ENCODE results near the gene LIPA. TPM values are rescaled to one million over a fixed set of nuclear protein-coding genes. Genes with fewer than 3 reads are reported as not detected.
A peak's percentile ranks its signal among the peaks of the same experiment; 100 is the strongest.

The LIPA gene
- total RNA-seq, 1 experiment from 2014 or later, result 47.3 TPM

GRCh38 chr10:89224739-89225443 lies 26.7 kb downstream of the LIPA start:
- Mint-ChIP-seq H3K36me3 (peaks cover 47% of the 10 kb centered on the region), H3K9me3 (peaks cover 29% of the 10 kb centered on the region), H3K27me3 (ENCODE audit: low read depth) (no peaks in the 10 kb centered on the region), H3K4me3 (no peak overlapping the region), H3K4me1 (peaks cover 32% of the 10 kb centered on the region), H3K27ac (peak overlapping the region; percentile 48; the same call in 1 of the 2 replicates)
- ChIA-PET CTCF (interaction anchor here (1.5 kb wide), 1 partner anchor 496 kb away, joined by 4 read pairs; no protein-coding TSS in a partner anchor), POLR2A (no interaction called here)
- ATAC-seq (no peak), DNase-seq (ENCODE audit: low spot score) (no peak)
- no peak for TF ChIP-seq TCF7 (CRISPR knock-in tag; IDR thresholded peaks at IDR 0.05; ENCODE audit: low read depth)
- no peak for TF ChIP-seq ZNF138 (CRISPR knock-in tag; conservative IDR thresholded peaks at IDR 0.05)
- TF ChIP-seq SMAD4 (CRISPR knock-in tag; IDR thresholded peaks at IDR 0.05), result no peak
- no peak for TF ChIP-seq FOXK1 (CRISPR knock-in tag; IDR thresholded peaks at IDR 0.05)
- no peak for TF ChIP-seq NR1H2 (CRISPR knock-in tag; IDR thresholded peaks at IDR 0.05)
- TF ChIP-seq PREB (CRISPR knock-in tag; IDR thresholded peaks at IDR 0.05; ENCODE audit: borderline replicate concordance), result no peak
- TF ChIP-seq ELF4 (CRISPR knock-in tag; IDR thresholded peaks at IDR 0.05; ENCODE audit: low read depth), result no peak
- TF ChIP-seq ATF1 (CRISPR knock-in tag; IDR thresholded peaks at IDR 0.05), result no peak
- TF ChIP-seq OVOL2 (CRISPR knock-in tag; IDR thresholded peaks at IDR 0.05; ENCODE audit: borderline replicate concordance), result no peak
- TF ChIP-seq MXD4 (CRISPR knock-in tag; IDR thresholded peaks at IDR 0.05; ENCODE audit: borderline replicate concordance), result no peak
- no peak for TF ChIP-seq E2F5 (CRISPR knock-in tag; IDR thresholded peaks at IDR 0.05)
- no peak for TF ChIP-seq SOX15 (CRISPR knock-in tag; IDR thresholded peaks at IDR 0.05)
- TF ChIP-seq TEAD1 (CRISPR knock-in tag; IDR thresholded peaks at IDR 0.05), result no peak
- TF ChIP-seq ATF6 (CRISPR knock-in tag; IDR thresholded peaks at IDR 0.05), result no peak
- TF ChIP-seq ZBTB21 (CRISPR knock-in tag; IDR thresholded peaks at IDR 0.05; ENCODE audit: borderline replicate concordance), result no peak
- TF ChIP-seq, protein P1, sequence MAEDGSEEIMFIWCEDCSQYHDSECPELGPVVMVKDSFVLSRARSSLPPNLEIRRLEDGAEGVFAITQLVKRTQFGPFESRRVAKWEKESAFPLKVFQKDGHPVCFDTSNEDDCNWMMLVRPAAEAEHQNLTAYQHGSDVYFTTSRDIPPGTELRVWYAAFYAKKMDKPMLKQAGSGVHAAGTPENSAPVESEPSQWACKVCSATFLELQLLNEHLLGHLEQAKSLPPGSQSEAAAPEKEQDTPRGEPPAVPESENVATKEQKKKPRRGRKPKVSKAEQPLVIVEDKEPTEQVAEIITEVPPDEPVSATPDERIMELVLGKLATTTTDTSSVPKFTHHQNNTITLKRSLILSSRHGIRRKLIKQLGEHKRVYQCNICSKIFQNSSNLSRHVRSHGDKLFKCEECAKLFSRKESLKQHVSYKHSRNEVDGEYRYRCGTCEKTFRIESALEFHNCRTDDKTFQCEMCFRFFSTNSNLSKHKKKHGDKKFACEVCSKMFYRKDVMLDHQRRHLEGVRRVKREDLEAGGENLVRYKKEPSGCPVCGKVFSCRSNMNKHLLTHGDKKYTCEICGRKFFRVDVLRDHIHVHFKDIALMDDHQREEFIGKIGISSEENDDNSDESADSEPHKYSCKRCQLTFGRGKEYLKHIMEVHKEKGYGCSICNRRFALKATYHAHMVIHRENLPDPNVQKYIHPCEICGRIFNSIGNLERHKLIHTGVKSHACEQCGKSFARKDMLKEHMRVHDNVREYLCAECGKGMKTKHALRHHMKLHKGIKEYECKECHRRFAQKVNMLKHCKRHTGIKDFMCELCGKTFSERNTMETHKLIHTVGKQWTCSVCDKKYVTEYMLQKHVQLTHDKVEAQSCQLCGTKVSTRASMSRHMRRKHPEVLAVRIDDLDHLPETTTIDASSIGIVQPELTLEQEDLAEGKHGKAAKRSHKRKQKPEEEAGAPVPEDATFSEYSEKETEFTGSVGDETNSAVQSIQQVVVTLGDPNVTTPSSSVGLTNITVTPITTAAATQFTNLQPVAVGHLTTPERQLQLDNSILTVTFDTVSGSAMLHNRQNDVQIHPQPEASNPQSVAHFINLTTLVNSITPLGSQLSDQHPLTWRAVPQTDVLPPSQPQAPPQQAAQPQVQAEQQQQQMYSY (CRISPR knock-in tag; IDR thresholded peaks at IDR 0.05), result no peak
- no peak for TF ChIP-seq ZMAT4 (CRISPR knock-in tag; IDR thresholded peaks at IDR 0.05)

DNA sequence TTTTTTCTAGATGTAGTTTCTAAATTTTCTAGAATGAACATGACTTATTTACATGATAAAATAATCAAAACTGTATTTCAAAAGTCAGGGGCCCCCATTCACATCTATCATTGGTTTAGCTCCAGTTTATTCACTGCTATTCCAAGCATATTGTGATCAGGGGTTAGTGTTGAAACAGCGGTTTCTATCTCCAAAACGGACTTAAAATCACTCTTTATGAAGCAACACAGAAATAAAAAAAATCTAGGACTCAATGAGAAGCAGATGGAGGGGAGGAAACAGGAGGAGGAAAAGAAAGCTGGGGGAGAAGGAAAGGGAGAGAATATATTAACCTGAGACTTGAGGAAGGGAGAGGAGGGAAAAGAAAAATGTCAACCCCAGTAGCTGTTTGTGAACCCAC lies 29.7 kb downstream of the LIPA start:
- H3K36me3 Mint-ChIP-seq, result peaks cover 21% of the 10 kb centered on the region
- H3K9me3 Mint-ChIP-seq, result peaks cover 9% of the 10 kb centered on the region; the same call in 1 of the 2 replicates
- ATAC-seq (no peak), DNase-seq (ENCODE audit: low spot score) (no peak)
- peaks cover 32% of the 10 kb centered on the region for H3K4me1 Mint-ChIP-seq
- no peak overlapping the region for H3K4me3 Mint-ChIP-seq
- H3K27me3 Mint-ChIP-seq (ENCODE audit: low read depth), result no peaks in the 10 kb centered on the region
- TF ChIP-seq STAT6 (CRISPR knock-in tag; conservative IDR thresholded peaks at IDR 0.05; ENCODE audit: low read depth) (no peak), ZNF263 (CRISPR knock-in tag; IDR thresholded peaks at IDR 0.05; ENCODE audit: low read depth) (no peak), TP53 (CRISPR knock-in tag; IDR thresholded peaks at IDR 0.05) (no peak), RORB (CRISPR knock-in tag; IDR thresholded peaks at IDR 0.05) (no peak), ZBTB21 (CRISPR knock-in tag; IDR thresholded peaks at IDR 0.05; ENCODE audit: borderline replicate concordance) (no peak), FOXJ3 (CRISPR knock-in tag; IDR thresholded peaks at IDR 0.05; ENCODE audit: borderline replicate concordance) (no peak), NR2C2 (CRISPR knock-in tag; IDR thresholded peaks at IDR 0.05) (no peak), ZNF317 (CRISPR knock-in tag; IDR thresholded peaks at IDR 0.05; ENCODE audit: borderline replicate concordance, low read depth) (no peak), TEAD1 (CRISPR knock-in tag; IDR thresholded peaks at IDR 0.05) (no peak)
- ChIA-PET CTCF (interaction anchor here (0.9 kb wide), 1 partner anchor 192 kb away, joined by 3 read pairs; no protein-coding TSS in a partner anchor), POLR2A (no interaction called here)
- 0 out of 2 replicates have a peak overlapping the region, but pooled peaks have one; percentile 6 for H3K27ac Mint-ChIP-seq
